ENCODE data around the gene RBM39.

The RBM39 gene

DNA sequence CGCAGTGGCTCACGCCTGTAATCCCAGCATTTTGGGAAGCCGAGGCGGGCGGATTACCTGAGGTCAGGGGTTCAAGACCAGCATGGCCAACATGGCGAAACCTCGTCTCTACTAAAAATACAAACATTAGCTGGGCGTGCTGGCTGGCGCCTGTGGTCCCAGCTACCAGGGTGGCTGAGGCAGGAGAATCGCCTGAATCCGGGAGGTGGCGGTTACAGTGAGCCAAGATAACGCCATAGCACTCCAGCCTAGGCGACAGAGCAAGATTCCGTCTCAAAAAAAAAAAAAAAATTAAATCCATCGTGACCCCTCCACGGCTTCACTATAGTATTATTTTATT is 76.1 kb downstream of the RBM39 start:
- in situ Hi-C loops (cut with MboI; ENCODE audit: low sequenced_read_pairs, unreplicated experiment): no loop called here
- TF ChIP-seq, protein P1, sequence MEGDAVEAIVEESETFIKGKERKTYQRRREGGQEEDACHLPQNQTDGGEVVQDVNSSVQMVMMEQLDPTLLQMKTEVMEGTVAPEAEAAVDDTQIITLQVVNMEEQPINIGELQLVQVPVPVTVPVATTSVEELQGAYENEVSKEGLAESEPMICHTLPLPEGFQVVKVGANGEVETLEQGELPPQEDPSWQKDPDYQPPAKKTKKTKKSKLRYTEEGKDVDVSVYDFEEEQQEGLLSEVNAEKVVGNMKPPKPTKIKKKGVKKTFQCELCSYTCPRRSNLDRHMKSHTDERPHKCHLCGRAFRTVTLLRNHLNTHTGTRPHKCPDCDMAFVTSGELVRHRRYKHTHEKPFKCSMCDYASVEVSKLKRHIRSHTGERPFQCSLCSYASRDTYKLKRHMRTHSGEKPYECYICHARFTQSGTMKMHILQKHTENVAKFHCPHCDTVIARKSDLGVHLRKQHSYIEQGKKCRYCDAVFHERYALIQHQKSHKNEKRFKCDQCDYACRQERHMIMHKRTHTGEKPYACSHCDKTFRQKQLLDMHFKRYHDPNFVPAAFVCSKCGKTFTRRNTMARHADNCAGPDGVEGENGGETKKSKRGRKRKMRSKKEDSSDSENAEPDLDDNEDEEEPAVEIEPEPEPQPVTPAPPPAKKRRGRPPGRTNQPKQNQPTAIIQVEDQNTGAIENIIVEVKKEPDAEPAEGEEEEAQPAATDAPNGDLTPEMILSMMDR (IDR thresholded peaks at IDR 0.05; ENCODE audit: borderline replicate concordance, control extremely low read depth, extremely low read depth, insufficient read depth, missing control alignments): no peak
- DNase-seq (ENCODE audit: low spot score): no peak

GRCh38 chr20:35664466-35665206 is 77.4 kb downstream of the RBM39 start, which contains the start of the genes CPNE1 and RBM12:
CPNE1 (minus strand) TSS chr20:35664900; CDS start chr20:35632923, 31,977 bp downstream.
RBM12 (minus strand) TSS chr20:35664900; CDS start chr20:35655322, 9,578 bp downstream.
- in situ Hi-C loops (cut with MboI; ENCODE audit: low sequenced_read_pairs, unreplicated experiment): no loop called here
- DNase-seq (ENCODE audit: low spot score): peak; percentile 99
- TF ChIP-seq, protein P1 (IDR thresholded peaks at IDR 0.05; ENCODE audit: borderline replicate concordance, control extremely low read depth, extremely low read depth, insufficient read depth, missing control alignments): no peak

DNA sequence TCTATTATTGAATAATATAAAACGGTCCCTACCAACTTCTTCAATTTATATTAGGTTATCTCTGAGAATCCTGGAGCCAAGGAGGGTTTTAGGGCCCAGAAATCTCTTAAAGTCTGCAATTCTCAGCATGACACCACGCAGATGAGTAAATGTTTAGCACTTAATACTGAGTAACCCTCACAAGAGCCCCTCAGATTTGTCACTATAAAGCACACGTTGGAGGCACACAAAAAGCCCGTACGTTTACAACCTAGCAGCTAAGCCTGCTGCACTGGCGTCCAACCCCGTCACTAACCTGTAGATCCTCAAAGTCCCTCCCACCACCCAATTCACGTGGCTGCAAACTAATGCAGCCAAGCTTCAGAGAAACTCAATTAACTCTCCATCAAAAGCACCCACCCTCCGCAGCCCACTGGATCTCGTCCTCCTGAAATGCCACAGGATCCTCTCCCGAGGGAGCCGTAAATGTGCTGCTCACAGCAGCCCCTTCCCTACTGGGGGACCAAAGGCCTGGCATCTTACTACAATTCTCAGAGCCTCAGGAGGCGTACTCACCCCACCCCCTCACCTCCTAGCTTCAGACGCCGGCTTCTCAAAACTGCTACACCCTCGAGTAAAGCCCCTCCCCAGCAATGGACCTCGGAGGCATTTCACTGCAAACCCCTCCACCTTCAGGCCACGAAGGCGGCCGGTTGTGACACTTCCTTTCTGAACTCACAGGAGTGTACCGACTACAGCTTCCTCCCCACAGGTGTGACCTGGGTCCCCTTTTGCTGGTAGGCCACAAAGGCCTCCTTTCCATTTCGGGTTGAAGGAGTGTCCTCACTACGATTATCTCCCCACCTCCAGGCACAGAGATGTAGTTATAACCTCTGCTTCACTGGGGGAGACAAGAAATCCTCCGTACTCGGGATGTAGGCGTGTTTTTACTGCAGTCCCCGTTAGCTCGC is 78.3 kb downstream of the RBM39 start:
- in situ Hi-C loops (cut with MboI; ENCODE audit: low sequenced_read_pairs, unreplicated experiment): no loop called here
- DNase-seq (ENCODE audit: low spot score): peak; percentile 57
- TF ChIP-seq, protein P1 (IDR thresholded peaks at IDR 0.05; ENCODE audit: borderline replicate concordance, control extremely low read depth, extremely low read depth, insufficient read depth, missing control alignments): no peak

DNA sequence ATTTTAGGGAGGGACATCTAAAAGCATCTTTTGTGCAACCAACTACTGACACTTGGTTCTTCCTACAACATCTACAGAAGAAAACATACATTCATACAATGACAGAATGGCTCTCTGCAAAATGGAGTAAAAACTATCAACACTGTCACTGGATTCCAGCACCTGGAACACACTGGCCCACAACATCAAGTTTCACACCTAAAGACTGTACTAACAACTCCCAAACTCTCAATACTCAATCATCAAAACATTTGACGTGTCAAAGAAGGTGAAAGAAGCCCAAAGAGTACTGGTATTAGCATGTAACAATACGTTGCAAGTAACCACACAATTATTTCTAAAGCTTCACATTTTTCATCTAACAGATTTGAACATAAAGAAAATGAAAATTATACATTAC is 79.5 kb downstream of the RBM39 start:
- in situ Hi-C loops (cut with MboI; ENCODE audit: low sequenced_read_pairs, unreplicated experiment): no loop called here
- DNase-seq (ENCODE audit: low spot score): no peak

DNA sequence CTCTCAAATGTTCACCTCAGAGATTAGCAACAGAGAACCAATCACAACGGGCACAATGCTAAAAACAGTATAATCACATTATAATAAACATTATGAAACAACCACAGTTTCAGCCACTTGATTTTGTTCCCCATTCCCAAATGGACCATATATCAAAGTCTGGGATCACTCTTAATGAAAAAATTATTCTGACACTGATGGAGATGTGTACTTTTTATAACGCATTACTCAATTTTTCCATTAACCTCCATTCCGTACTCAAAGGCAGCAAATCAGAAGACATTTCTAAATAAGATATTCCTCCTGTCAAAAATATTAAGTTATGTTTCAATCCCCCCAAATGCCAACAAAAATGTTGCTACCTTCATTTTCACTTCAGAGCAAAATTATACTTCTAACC is 80.2 kb downstream of the RBM39 start:
- in situ Hi-C loops (cut with MboI; ENCODE audit: low sequenced_read_pairs, unreplicated experiment): no loop called here
- TF ChIP-seq, protein P1 (IDR thresholded peaks at IDR 0.05; ENCODE audit: borderline replicate concordance, control extremely low read depth, extremely low read depth, insufficient read depth, missing control alignments): no peak
- no peak for DNase-seq (ENCODE audit: low spot score)

More for the DNA sequence above, 79.5 kb downstream of the RBM39 start:
- TF ChIP-seq, protein P1 (IDR thresholded peaks at IDR 0.05; ENCODE audit: borderline replicate concordance, control extremely low read depth, extremely low read depth, insufficient read depth, missing control alignments): no peak

GRCh38 chr20:35661053-35661452 is 81.0 kb downstream of the RBM39 start:
- in situ Hi-C loops (cut with MboI; ENCODE audit: low sequenced_read_pairs, unreplicated experiment): no loop called here
- TF ChIP-seq, protein P1 (IDR thresholded peaks at IDR 0.05; ENCODE audit: borderline replicate concordance, control extremely low read depth, extremely low read depth, insufficient read depth, missing control alignments): no peak
- no peak for DNase-seq (ENCODE audit: low spot score)
